ENCODE data around the gene SPAG4.

GRCh38 chr20:35643045-35643444 lies 27.4 kb downstream of the SPAG4 start:
- TF ChIP-seq EZH2 (IDR thresholded peaks at IDR 0.05) (no peak), CTCF (IDR thresholded peaks at IDR 0.05) (no peak), EZH2phosphoT487 (IDR thresholded peaks at IDR 0.05) (no peak)
